Vagina (tissue), 2 donors: ENCODE measurements around the gene INTS14. TPM values are rescaled to one million over a fixed set of nuclear protein-coding genes. Genes with fewer than 3 reads are reported as not detected.
"Not testable (repeated sequence)": the region's sequence is repeated elsewhere in the genome, so short reads cannot be mapped to it uniquely, and the experiment has no call there.

Source experiments
- DNase-seq, 2 donors: peaks; one replicate each; pipeline ENCODE4 v3.0.0-alpha.2; 2017; ENCODE audit errors: extremely low spot score in 2 of 2
- H3K27ac ChIP-seq: fragments of 200-600 bp; sonication (generic); one replicate; pipeline ENCODE4 v1.5.1; 2019
- H3K27me3 ChIP-seq: fragments of 200-600 bp; sonication (generic); one replicate; pipeline ENCODE4 v1.5.1; 2019
- H3K36me3 ChIP-seq, 2 donors: fragments of 200-600 bp; sonication (generic); one replicate each; pipeline ENCODE4 v1.5.1; 2017 to 2019
- H3K4me1 ChIP-seq: fragments of 200-600 bp; sonication (generic); one replicate; pipeline ENCODE4 v1.5.1; 2019
- H3K4me3 ChIP-seq, 2 donors: fragments of 200-600 bp; sonication (generic); 1 replicate in 1 of 2; 2 replicates in 1 of 2; pipeline ENCODE4 v1.5.1; 2016 to 2019
- H3K9me3 ChIP-seq: fragments of 200-600 bp; sonication (generic); one replicate; pipeline ENCODE4 v1.5.1; 2019
- POLR2A ChIP-seq, 2 donors: fragments of 450-650 bp; IDR thresholded peaks; one replicate each; pipeline ENCODE4 v1.6.1; 2017; ENCODE audit warnings: antibody characterized with exemption in 2 of 2, mild to moderate bottlenecking in 2 of 2, moderate library complexity in 2 of 2
- POLR2AphosphoS5 ChIP-seq, 2 donors: sonication (generic); formaldehyde crosslinking; IDR thresholded peaks; one replicate each; pipeline ENCODE4 v1.9.0; 2017; ENCODE audit warnings: antibody characterized with exemption in 2 of 2, mild to moderate bottlenecking in 2 of 2, low read depth in 1 of 2; ENCODE audit not compliant: insufficient read depth in 1 of 2
- intact Hi-C: fragments of 100-400 bp; cut with DNase I; formaldehyde crosslinking; loops from one replicate; pipeline ENCODE4 v1.15.1; 2023
- total RNA-seq: library from RNA; depleted of rRNA; stranded (reverse); fragments of >200 nt; gene quantifications from one replicate; pipeline ENCODE4 v1.2.3, GENCODE V29; 2016
- TF ChIP-seq, protein P1 (sequence below), 3 experiments: fragments of 450-650 bp in 2 of 3; fragments of 200-600 bp in 1 of 3; sonication (generic) in 1 of 3; IDR thresholded peaks; one replicate each; pipeline ENCODE4 v1.5.1; 2017 to 2019; ENCODE audit warnings: antibody characterized with exemption in 3 of 3, mild to moderate bottlenecking in 2 of 3, moderate library complexity in 2 of 3

Gene INTS14
- total RNA-seq, 1 donor from 2014 or later, result 28.0 TPM

DNA sequence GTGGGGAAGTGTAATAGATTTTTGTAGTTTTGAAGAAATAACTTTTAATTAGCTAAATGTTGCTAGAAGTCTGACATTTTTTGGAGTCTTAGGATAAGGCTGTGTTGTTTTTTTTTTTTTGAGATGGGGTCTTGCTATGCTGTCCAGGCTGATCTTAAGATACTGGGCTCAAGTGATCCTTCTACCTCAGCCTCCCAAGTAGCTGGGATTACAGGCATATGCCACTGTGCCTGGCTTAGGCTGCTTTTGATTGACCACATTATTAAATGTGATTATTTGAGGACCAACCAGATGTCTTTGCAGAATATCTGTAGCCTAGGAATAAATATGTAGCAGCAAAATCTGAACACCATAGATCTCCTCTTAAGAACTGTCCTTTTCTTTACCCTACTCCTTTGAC lies 51.0 kb downstream of the INTS14 start:
- peaks cover 0 to 41% of the 10 kb centered on the region in 2 donors for H3K36me3 ChIP-seq
- no peak overlapping the region for H3K4me3 ChIP-seq
- no peaks in the 10 kb centered on the region for H3K27me3 ChIP-seq
- no peak for TF ChIP-seq POLR2A (IDR thresholded peaks at IDR 0.05)
- TF ChIP-seq POLR2AphosphoS5 (IDR thresholded peaks at IDR 0.05; ENCODE audit: insufficient read depth in 1 of 2, low read depth in 1 of 2), result no peak
- TF ChIP-seq, protein P1, sequence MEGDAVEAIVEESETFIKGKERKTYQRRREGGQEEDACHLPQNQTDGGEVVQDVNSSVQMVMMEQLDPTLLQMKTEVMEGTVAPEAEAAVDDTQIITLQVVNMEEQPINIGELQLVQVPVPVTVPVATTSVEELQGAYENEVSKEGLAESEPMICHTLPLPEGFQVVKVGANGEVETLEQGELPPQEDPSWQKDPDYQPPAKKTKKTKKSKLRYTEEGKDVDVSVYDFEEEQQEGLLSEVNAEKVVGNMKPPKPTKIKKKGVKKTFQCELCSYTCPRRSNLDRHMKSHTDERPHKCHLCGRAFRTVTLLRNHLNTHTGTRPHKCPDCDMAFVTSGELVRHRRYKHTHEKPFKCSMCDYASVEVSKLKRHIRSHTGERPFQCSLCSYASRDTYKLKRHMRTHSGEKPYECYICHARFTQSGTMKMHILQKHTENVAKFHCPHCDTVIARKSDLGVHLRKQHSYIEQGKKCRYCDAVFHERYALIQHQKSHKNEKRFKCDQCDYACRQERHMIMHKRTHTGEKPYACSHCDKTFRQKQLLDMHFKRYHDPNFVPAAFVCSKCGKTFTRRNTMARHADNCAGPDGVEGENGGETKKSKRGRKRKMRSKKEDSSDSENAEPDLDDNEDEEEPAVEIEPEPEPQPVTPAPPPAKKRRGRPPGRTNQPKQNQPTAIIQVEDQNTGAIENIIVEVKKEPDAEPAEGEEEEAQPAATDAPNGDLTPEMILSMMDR (IDR thresholded peaks at IDR 0.05), result no peak
- no peaks in the 10 kb centered on the region for H3K4me1 ChIP-seq
- no peak for DNase-seq
- intact Hi-C loops, result no loop called here
- H3K27ac ChIP-seq, result no peak overlapping the region
- no peaks in the 10 kb centered on the region for H3K9me3 ChIP-seq

DNA sequence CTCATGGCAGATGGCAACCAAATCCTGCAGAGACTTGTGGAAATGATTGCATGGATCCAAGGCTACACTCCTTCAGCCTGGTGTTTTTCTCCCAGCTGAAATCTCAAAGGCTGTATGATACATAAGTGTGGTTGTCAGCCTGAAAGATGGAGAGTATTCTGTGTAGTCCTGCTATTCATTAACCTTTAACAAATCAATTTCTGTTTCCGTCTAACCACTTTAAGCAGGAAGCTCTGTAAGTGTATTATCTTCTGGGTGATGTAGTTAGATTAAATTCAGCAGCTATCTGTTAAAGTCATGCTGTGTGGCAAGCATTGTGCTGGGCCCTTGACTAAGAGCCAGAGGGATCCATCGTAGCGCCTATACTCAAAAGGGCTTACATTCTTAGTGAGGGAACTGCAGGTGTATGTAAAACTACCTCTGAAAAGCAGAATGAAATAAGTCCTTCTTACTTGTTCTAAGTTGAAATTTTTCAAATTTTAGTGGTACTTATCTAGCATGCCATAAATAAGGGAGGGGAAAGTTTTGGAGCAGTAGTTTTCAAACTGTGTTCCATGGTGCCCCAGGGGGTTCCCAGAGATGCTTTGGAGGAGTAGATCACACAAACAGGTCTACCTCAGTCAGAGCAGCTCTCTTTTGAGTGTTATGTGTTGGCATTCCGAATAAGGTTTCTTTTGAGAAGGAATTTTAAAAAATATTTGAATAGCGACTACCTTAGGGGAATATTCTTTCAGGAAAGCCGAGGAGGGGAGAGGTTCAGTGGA lies 51.8 kb downstream of the INTS14 start:
- Histone ChIP-seq H3K4me1 (no peaks in the 10 kb centered on the region), H3K9me3 (no peaks in the 10 kb centered on the region), H3K27ac (no peak overlapping the region), H3K36me3 (peaks cover 0 to 33% of the 10 kb centered on the region in 2 donors), H3K27me3 (no peaks in the 10 kb centered on the region), H3K4me3 (no peak overlapping the region)
- DNase-seq, result no peak
- TF ChIP-seq POLR2A (IDR thresholded peaks at IDR 0.05), result no peak
- no peak for TF ChIP-seq POLR2AphosphoS5 (IDR thresholded peaks at IDR 0.05; ENCODE audit: insufficient read depth in 1 of 2, low read depth in 1 of 2)
- TF ChIP-seq, protein P1 (IDR thresholded peaks at IDR 0.05), result no peak
- intact Hi-C loops, result no loop called here

DNA sequence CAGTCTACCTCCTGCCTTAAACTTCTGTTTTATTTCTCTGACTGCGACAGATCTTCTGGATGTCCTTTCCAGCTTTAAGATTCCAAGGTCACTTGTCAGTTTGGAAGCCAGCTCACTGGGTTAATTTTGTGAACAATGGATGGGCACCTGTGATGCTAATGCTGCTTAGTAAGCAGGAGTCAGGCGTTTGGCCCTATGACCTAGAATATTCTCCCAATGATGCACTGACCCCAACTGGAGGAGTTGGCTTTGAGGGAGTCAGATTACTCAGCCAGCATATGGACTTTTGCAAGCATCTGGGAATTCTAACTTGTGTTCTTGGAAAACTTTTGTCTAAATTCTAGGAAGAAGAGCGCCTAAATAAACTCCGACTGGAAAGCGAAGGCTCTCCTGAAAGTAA lies 52.6 kb downstream of the INTS14 start:
- H3K27ac ChIP-seq, result no peak overlapping the region
- no peaks in the 10 kb centered on the region for H3K27me3 ChIP-seq
- TF ChIP-seq, protein P1 (IDR thresholded peaks at IDR 0.05), result no peak
- TF ChIP-seq POLR2A (IDR thresholded peaks at IDR 0.05) (no peak), POLR2AphosphoS5 (IDR thresholded peaks at IDR 0.05; ENCODE audit: insufficient read depth in 1 of 2, low read depth in 1 of 2) (no peak)
- intact Hi-C loops, result no loop called here
- H3K4me1 ChIP-seq, result no peaks in the 10 kb centered on the region
- DNase-seq, result no peak
- no peaks in the 10 kb centered on the region for H3K9me3 ChIP-seq
- H3K4me3 ChIP-seq, result no peak overlapping the region
- peaks cover 0 to 32% of the 10 kb centered on the region in 2 donors for H3K36me3 ChIP-seq

DNA sequence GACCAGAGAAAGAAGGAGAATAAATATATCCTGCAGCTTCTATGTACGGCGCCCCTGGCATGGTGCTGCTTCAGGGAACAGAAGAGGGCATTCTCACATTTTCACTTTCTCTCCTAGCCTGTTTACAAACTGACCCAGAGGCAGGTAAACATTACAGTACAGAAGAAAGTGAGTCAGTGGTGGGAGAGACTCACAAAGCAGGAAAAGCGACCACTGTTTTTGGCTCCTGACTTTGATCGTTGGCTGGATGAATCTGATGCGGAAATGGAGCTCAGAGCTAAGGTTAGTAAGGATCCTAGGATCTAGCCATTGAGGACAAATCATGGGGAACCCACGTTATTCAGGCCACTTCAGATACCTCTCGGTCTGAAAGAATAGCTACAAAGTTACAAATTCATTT lies 54.3 kb downstream of the INTS14 start:
- no peak overlapping the region for H3K4me3 ChIP-seq
- intact Hi-C loops, result no loop called here
- H3K27me3 ChIP-seq, result no peaks in the 10 kb centered on the region
- TF ChIP-seq POLR2A (IDR thresholded peaks at IDR 0.05) (no peak), POLR2AphosphoS5 (IDR thresholded peaks at IDR 0.05; ENCODE audit: insufficient read depth in 1 of 2, low read depth in 1 of 2) (no peak)
- TF ChIP-seq, protein P1 (IDR thresholded peaks at IDR 0.05), result no peak
- DNase-seq, result no peak
- H3K9me3 ChIP-seq, result no peaks in the 10 kb centered on the region
- peaks cover 0 to 32% of the 10 kb centered on the region in 2 donors for H3K36me3 ChIP-seq
- no peak overlapping the region for H3K27ac ChIP-seq
- no peaks in the 10 kb centered on the region for H3K4me1 ChIP-seq

DNA sequence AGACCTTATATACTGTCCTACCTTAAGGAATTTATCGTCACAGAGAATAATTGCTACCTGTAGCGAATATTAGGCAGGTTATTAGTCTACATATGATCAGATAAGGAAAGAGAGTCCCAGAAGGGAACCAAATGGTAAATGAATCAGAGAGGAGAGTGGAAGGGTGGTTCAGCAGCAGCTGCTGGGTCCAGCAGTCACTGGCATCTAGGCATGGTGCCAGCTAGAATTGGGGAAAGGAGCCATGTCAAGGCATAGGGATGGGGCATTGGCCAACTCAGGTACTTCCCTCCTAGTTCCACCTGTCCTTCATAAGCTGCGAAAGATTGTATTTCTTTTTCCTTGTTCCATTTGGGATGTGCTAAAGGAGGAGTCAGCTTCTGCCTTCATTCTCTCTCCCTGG lies 57.2 kb downstream of the INTS14 start:
- TF ChIP-seq, protein P1 (IDR thresholded peaks at IDR 0.05), result no peak
- TF ChIP-seq POLR2A (IDR thresholded peaks at IDR 0.05), result no peak
- no peak for TF ChIP-seq POLR2AphosphoS5 (IDR thresholded peaks at IDR 0.05; ENCODE audit: insufficient read depth in 1 of 2, low read depth in 1 of 2)
- no peak for DNase-seq
- H3K4me1 ChIP-seq, result peaks cover 4% of the 10 kb centered on the region
- no peaks in the 10 kb centered on the region for H3K27me3 ChIP-seq
- intact Hi-C loops, result no loop called here
- H3K9me3 ChIP-seq, result no peaks in the 10 kb centered on the region
- H3K27ac ChIP-seq, result no peak overlapping the region
- no peak overlapping the region for H3K4me3 ChIP-seq
- H3K36me3 ChIP-seq, result peaks cover 0 to 20% of the 10 kb centered on the region in 2 donors

DNA sequence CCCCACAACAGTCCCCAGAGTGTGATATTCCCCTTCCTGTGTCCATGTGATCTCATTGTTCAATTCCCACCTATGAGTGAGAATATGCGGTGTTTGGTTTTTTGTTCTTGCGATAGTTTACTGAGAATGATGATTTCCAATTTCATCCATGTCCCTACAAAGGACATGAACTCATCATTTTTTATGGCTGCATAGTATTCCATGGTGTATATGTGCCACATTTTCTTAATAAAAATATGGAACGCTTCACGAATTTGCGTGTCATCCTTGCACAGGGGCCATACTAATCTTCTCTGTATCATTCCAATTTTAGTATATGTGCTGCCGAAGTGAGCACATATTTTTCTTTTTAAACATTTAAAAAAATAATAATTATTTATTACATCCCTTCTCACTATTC lies 58.1 kb downstream of the INTS14 start:
- H3K36me3 ChIP-seq, result peaks cover 0 to 20% of the 10 kb centered on the region in 2 donors
- H3K4me3 ChIP-seq, H3K4me1 ChIP-seq, intact Hi-C loops, H3K27ac ChIP-seq, DNase-seq, H3K27me3 ChIP-seq, H3K9me3 ChIP-seq: not testable (repeated sequence)
